Nephron progenitor cell (in vitro differentiated cells): ENCODE data around the gene ADAM23.

Experiments
- DNase-seq: peaks from one replicate; pipeline ENCODE4 v3.0.0; 2021
- H3K27ac Mint-ChIP-seq: 2 replicates; pipeline ENCODE4 v1.8.0; 2021; ENCODE audit warnings: mild to moderate bottlenecking, moderate library complexity, mixed read lengths
- H3K27me3 Mint-ChIP-seq: 2 replicates; pipeline ENCODE4 v1.8.0; 2021; ENCODE audit warnings: mild to moderate bottlenecking, low read depth, mixed read lengths; ENCODE audit not compliant: poor library complexity
- H3K36me3 Mint-ChIP-seq: 2 replicates; pipeline ENCODE4 v1.8.0; 2021; ENCODE audit warnings: low read depth, mixed read lengths
- H3K4me1 Mint-ChIP-seq: 2 replicates; pipeline ENCODE4 v1.8.0; 2021; ENCODE audit warnings: mixed read lengths
- H3K4me3 Mint-ChIP-seq: 2 replicates; pipeline ENCODE4 v1.8.0; 2021; ENCODE audit warnings: mild to moderate bottlenecking, moderate library complexity, mixed read lengths
- H3K9me3 Mint-ChIP-seq: 2 replicates; pipeline ENCODE4 v1.8.0; 2021; ENCODE audit warnings: mild to moderate bottlenecking, moderate library complexity, mixed read lengths
- CTCF ChIP-seq: fragments of 200-600 bp; sonication (generic); IDR thresholded peaks from 2 replicates; pipeline ENCODE4 v1.5.0; 2021; ENCODE audit warnings: antibody characterized with exemption

The ADAM23 gene

DNA sequence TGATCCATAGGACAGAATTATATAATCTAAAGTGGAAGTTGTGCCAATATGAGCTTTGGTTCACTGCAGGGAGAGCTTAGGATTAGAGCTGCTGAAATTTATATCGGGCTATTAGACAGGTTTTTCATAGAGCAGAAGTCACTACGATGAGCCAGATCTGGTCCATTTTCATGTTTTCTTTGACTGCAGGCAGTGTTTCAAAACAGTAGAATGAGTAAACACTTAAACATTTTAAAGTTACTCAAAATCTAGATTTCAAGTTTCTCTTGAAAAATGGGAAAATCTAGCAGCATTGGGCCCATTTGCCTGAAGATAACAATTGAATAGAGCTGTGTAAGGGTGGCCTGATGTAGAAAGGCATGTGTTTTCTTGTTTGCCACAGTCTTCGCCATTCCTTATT lies 14.5 kb upstream of the ADAM23 start:
- no peak overlapping the region for H3K27ac Mint-ChIP-seq
- H3K27me3 Mint-ChIP-seq: peaks cover 4% of the 10 kb centered on the region
- no peaks in the 10 kb centered on the region for H3K9me3 Mint-ChIP-seq
- DNase-seq: no peak
- peaks cover 4% of the 10 kb centered on the region for H3K4me1 Mint-ChIP-seq
- H3K4me3 Mint-ChIP-seq: no peak overlapping the region
- no peak for TF ChIP-seq CTCF
- H3K36me3 Mint-ChIP-seq: no peaks in the 10 kb centered on the region

DNA sequence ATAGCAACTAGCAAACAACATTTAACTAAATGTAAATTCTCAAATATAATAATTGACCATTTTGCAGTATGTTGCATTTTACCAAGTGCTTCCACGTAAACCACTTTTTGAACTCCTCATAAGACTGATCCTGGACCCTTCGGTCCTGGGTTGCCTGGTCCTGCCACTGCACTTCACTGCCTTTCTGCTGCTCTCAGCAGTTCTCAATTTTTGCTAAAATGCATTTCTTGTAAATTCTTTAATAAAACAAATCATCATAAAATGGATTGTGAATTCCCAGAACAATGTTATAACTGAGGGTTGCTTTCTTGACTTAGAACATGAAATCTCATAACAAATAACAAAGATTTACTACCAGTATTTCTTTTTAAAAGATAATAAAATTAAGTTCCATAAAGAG lies 12.9 kb upstream of the ADAM23 start:
- Mint-ChIP-seq H3K27me3 (peaks cover 9% of the 10 kb centered on the region), H3K4me3 (no peak overlapping the region), H3K36me3 (no peaks in the 10 kb centered on the region), H3K27ac (no peak overlapping the region), H3K4me1 (peaks cover 4% of the 10 kb centered on the region), H3K9me3 (no peaks in the 10 kb centered on the region)
- no peak for DNase-seq
- no peak for TF ChIP-seq CTCF

DNA sequence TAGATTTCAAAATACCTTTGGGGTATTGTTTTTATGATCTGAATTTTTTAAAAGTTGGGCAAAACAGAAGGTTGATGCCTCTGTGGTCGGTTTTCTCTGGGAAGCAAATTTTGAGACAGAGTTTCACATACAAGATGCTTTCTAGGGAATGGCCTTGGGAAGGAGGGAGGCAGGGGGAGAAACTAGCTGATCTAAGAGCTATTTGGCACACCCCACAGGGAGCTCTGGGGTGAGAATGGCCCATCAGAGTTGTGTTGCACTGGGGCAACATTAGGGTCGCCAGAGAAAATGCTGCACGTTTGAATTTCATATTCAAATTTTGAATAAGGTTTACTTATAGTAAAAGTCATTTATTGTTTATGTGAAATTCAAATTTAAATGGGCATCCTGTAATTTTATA lies 11.9 kb upstream of the ADAM23 start:
- H3K36me3 Mint-ChIP-seq: no peaks in the 10 kb centered on the region
- no peak overlapping the region for H3K4me3 Mint-ChIP-seq
- H3K4me1 Mint-ChIP-seq: peaks cover 4% of the 10 kb centered on the region
- H3K27ac Mint-ChIP-seq: no peak overlapping the region
- DNase-seq: no peak
- H3K27me3 Mint-ChIP-seq: peaks cover 10% of the 10 kb centered on the region
- H3K9me3 Mint-ChIP-seq: no peaks in the 10 kb centered on the region
- TF ChIP-seq CTCF: no peak

GRCh38 chr2:206432193-206433082 lies 10.9 kb upstream of the ADAM23 start:
- Mint-ChIP-seq H3K36me3 (no peaks in the 10 kb centered on the region), H3K4me3 (no peak overlapping the region), H3K27me3 (peaks cover 8% of the 10 kb centered on the region), H3K9me3 (no peaks in the 10 kb centered on the region), H3K27ac (no peak overlapping the region), H3K4me1 (peaks cover 4% of the 10 kb centered on the region)
- TF ChIP-seq CTCF: no peak
- DNase-seq: no peak

DNA sequence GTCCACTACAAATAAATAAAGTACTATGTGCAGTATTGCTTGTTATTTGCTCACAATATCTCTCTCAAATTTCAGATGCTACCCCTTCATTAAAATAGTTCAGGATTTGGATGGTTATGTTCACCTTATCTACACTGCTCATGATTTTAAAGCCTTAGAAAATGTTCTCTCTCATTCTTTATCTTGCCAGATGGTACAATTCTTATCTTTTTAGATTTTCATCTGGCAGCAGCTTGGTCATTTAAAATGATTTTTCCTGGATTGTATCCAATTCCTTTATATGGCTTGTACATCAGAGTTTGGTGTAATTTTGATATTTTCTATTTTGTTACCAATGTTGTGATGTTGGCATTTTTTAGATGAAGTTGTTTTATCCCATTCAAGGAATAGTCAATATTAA lies 10.1 kb upstream of the ADAM23 start:
- no peaks in the 10 kb centered on the region for H3K36me3 Mint-ChIP-seq
- H3K27ac Mint-ChIP-seq: no peak overlapping the region
- H3K9me3 Mint-ChIP-seq: no peaks in the 10 kb centered on the region
- DNase-seq: no peak
- H3K4me1 Mint-ChIP-seq: peaks cover 4% of the 10 kb centered on the region
- no peak overlapping the region for H3K4me3 Mint-ChIP-seq
- peaks cover 8% of the 10 kb centered on the region for H3K27me3 Mint-ChIP-seq
- TF ChIP-seq CTCF: no peak

DNA sequence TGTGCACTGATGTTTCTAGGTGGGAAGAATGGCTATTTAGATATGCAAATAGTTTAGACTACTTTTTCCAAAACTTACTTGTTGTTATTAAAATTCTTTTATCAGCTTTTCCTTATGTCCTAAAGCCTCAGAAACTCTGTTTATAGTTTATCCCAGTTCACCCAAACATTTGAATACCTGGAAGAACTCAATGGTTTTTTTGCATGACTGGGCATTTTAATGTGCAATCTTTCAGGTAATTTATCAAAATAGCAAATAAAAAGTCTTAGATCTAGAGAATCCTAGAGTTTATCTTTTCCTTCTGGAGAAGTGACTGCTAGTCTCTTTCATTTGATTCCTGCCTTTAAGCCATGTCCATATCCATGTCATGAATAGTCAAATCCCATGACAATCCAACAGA lies 9.6 kb upstream of the ADAM23 start:
- Mint-ChIP-seq H3K4me3 (no peak overlapping the region), H3K9me3 (no peaks in the 10 kb centered on the region), H3K36me3 (no peaks in the 10 kb centered on the region), H3K4me1 (peaks cover 4% of the 10 kb centered on the region), H3K27ac (no peak overlapping the region), H3K27me3 (peaks cover 8% of the 10 kb centered on the region)
- no peak for DNase-seq
- TF ChIP-seq CTCF: no peak
